ENCODE results near the gene PSMF1.
A peak's percentile ranks its signal among the peaks of the same experiment; 100 is the strongest.

Gene PSMF1

DNA sequence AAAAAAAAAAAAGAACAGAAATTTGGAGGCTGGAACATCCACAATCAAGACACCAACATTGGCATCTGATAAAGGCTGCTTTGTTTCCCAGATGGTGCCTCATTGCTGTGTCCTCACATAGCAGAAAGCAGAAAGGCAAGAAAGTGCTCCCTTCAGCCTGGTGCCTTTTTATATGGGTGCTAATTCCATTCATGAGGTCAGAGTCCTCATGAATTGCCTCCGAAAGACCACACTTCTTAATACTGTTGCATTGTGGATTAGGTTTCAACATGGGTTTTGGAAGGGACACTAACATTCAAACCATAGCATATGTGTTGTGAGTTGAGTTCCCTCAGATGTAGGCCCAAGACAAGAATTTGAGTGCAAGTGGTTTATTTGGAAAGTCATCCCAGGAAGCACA, 76.8 kb downstream of the PSMF1 start:
- DNase-seq = no peak

DNA sequence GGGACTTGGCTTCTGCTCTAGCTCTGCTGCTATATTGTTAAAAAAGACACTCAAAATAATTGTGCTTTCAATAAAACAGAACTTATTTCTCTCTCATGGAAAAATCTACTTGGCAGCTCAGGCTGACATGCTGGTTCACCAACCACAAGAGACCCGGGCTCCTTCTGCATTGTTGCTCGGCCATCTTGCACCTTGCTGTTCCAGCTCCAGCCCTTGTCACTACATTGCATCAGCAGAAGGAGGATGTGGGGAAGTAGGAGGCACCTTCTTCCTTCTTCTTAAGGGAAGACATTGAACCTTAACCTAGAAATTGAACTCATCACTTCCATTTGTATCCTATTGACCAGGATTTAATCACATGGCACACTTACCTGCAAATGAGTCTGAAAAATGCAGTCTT, 78.2 kb downstream of the PSMF1 start:
- DNase-seq = no peak

DNA sequence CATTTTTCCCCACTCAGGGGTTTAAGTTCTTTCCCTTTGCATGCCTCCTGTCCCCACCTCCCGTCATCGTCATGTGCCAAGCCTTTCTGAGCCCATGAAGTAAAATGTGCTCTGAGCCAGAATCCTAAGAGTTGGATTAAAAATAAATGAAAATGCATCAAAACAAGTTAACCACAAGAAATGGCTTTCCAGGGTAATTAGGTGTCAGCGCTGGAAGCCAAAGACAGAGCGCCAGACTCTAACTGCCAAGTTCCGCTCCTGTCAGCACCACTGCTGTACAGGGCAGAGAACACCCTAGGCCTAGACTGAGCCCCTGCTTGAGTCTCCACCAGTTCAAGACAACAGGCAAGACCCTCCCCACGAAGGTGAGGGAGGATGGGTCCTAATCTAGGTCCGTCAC, 79.4 kb downstream of the PSMF1 start:
- no peak for DNase-seq

DNA sequence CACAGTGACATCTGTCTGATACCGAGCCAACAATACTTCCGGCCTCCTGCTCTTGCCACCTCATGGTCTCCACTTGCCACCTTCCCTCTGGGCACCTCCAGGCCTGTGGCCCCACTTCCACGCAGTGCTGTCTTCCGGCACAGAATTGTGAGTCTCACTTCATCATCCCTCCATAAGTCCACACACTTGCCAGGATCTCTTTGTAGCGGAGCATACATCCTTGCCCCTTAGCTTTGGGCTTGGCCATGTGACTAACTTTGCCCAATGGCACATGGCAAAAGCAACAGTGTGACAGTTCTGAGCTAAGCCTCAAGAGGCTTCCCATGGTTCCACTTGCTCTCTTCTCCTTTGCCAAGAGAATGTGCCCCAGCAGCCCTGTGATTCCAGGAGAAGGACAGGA, 80.3 kb downstream of the PSMF1 start:
- no peak for DNase-seq

DNA sequence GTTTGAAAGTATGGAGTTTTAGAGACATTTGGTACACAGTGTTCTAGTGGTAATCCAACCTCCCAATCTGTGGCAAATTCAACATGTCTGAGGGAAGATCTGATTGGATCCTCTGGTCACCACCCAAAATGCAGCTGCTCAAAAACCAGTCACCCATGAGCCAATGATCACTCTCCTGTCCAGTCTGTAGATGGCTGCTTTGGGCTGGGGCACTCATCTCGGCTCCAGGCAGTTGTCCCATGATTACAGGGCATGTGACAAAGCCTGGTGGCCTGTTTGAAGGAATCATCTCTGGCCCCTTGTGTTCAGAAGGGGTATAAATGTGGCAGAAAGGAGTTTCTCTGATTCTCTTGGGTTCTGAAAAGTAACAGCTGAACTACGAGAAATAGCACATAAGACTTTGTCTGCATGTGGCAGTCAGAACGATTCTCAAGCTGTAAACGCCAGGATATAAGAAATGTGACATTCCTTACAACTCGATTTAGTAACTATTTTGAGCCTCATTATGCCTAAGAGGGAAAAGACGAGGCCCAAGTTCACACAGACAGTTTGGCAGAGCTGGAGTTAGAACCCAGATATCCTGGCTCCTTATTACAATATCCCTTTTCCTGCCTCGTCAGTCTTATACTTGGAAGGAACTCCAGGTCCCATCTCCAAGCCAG, 80.9 kb downstream of the PSMF1 start:
- no peak for DNase-seq

DNA sequence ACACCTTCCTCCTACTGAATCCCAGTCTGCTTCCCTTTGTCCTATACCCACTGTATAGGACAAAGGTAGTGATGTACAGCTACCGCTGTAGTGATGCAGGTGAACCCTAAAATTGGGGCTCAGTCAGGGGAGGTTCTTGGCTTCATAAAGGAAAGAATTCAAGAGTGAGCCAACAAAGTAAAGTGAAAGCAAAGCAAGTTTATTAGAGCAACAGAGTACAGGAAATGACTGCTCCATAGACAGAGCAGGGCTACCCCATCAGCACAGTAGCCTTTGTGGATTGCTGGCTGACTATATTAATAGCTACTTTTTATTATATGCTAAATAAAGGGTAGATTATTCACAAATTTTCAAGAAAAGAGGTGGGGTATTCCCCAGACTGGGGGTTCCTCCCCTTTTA, 81.6 kb downstream of the PSMF1 start:
- DNase-seq = no peak

DNA sequence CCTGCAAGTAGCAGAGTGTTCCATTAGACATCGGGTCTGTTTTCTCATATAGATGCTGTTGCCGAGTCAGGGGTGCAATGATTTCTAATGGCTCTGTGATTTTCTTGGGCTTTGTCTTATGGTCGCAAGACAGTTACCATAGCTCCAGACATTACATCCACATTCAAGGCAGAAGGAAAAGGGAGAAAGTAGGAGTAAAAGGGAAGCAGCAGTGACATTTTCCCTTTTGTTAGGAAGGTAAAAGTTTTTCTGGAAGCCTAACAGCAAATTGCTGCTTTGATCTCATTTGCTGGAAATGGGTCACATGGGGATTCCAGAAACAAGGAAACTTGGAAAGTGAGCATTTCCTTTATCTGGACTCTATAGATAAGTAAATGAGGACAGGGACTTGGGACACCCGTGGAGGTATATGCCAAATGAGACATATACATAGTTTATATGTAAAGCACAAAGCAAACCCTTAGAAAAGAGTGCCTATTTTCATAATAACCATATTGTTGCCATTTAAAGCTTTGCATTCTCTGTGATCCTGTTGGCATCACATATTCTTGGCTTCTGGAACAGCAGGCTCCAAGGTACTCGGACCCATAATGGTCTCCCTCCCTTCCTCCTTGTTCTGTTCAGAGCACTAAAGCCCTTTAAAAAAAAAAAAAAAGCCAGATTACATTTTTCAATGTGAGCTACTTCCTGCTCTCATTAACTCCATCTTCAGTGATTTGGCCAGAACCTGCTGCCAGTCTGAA, 84.5 kb downstream of the PSMF1 start, which contains the start of gene C20orf202:
TSS of gene C20orf202 (plus strand) at position 693 of the 743 bp plus-strand sequence. CDS start 132 bp downstream, outside the sequence.
- no peak for DNase-seq

DNA sequence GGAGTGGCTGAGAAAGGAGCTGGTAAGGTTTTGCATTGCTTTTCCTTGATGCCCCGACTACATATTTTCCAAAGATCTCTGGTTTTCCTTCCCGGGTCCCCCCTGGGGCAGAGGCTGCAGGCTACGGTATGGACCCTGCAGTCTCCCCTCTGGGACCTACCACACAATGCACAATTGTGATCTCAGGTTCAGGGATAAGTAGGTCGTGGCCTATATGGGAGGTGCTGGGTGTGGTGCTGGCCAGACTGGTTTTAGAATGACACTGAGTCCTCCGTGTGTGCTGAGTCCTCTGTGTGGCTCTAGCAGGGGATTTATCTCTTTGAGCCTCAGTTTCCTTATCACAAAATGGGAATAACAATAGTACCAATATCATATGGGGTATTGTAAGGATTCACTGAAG, 85.2 kb downstream of the PSMF1 start:
- DNase-seq = no peak

DNA sequence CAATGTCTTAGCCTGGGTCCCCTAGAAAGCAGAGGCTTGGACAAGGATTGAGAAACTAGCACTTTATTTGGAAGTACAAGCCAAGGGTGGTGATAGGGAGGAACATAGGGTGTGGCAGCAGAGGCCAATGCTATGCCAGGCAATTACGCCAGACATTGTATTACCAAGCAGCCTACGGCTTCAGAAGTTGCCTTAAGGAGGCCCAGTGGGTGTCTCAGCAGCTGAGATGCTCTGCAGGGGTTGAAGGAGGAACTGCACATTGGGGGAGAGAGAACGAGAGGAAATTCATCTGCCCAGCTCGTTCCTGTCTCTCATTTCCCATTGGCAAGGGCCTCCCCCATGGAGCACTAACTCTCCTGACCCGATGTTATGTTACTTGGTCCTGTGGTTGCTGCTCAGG, 85.7 kb downstream of the PSMF1 start:
- DNase-seq = no peak

DNA sequence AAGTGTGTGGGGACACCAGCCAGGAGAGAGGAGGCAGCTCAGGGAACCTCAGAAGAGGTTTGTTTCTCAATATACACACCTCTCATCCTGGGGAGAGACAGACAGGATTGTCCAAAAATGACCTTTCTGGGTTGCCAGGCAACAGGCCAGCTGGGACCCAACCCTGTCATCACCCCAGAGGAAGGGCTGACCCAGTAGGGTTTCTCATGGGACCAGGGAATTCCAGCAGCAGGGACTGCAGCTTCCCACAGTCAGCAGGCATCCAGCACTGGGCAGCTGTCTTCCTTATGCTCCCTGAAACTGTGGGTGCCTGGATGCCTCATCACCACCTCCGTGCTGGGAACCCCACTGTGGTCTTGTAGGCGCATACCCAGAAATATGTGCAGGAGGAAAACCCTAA, 86.2 kb downstream of the PSMF1 start:
- DNase-seq = no peak

DNA sequence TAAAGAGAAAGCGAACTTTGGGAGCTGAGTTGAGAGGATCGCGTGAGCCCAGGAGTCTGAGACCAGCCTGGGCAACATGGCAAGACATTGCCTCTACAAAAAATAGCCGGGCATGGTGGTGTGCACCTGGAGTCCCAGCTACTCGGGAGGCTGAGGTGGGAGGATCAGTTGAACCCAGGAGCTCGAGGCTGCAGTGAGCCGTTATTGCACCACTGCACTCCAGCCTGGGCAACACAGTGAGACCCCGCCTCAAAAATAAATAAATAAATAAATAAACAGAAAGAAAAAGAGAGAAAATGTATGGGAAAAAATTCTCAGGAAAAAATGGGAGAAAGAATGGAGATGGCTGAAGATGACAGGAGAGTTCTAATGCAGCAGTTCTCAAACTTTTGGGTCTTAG, 87.4 kb downstream of the PSMF1 start:
- no peak for DNase-seq

DNA sequence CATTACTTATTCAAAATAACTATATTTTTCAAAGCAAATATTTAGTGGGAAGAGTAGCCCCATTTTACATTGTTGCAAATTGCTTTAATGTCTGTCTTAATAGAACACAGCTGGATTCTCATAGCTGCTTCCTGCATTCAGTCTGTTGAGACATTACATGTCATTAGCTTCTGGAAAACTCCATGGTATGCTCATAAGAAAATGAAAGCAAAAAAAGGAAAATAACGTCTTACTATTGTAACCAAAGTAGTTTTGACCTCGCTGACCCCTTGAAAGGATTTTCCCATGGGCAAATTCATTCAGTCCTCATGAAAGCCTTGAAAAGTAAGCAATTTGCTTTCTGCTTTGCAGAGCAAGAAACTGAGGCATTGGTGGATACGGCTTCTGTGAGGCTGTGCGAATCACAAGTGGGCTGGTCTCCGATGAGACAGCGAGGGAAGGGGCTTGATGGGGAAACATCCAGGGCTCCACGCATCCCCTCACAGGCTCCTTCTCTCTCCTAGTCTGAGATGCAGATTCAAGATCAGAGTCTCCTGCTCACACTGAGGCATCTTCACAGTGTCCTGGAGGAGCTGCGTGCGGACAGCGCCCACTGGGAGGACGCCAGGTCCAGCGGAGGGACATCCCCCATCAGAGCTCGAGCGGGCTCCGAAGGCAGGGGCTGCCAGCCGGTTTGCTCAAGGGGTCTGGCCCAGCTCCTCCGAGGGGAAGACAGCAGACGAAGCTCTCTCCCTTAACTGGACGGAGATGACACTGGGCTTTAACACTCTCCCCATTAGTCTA, 88.2 kb downstream of the PSMF1 start:
- DNase-seq = no peak

DNA sequence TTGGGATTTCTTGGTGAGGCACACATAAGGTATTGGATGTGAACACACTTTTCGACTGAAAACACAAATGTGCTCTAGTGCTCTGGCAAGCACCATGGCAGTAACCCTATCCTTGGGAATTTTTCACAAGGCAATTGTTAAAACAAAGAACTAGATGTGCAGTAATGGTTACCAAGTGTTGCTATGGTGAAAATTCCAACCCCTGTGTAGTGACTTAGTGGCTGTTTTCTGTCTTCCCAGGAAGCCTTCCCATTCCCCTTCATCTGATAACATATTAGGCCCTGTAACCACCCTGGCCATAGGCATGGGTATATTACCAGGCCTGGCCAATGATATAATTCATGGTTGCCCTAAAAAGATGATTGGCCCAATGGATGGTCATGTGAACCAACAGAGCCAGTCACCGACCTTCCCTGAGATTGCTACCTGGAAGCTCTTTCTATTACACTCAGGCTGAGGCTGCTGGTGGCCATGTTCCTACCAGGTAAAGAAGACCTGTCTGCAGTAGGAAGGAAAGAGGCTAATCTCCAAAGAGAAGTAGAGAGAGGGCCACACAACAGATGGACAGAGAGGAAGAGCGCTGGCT, 89.0 kb downstream of the PSMF1 start:
- no peak for DNase-seq

DNA sequence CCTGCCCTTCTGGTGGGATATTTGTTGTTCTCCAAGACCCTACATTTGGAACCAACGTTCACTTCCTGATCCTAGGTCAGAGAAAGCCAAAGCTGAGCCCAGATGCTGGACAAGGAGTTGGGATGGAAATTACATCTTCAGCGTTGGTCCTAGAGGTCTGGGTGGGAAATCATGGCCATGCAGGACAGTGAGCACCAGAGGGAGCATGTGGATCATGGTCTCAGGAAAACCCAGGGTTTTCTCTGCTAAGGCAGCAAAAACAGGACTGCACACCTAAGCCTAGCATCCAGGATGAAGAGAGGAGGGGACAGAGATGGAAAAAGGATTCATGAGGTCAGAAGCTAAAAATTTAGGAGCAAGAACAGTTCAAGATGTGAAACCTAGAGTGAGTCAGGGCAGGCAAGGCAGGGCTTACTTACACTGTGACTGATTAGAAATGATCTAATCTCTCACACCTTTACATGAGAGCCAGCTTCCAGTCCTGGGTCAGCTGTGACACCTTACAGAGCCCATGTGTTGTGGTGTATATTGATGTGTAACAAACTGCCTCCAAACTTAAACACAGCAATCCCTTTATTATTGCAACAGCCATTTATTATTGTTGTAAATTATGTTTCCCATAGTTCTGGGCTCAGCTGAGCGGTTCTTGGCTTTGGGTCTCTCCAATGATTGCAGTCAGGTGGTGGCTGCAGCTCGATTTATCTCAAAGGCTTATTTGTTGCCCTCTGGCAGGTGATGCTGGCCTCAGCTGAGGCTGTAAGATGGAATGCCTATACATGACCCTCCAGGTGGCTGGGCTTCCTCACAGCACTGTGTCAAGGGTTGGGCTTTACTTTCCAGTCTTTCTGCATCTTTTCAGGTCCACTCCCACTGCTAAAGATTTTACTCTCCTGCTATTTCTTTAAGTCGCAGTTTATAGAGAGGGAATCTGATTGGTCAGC, 91.3 kb downstream of the PSMF1 start:
- DNase-seq = peak in 1 of 2 experiments; percentile 27

DNA sequence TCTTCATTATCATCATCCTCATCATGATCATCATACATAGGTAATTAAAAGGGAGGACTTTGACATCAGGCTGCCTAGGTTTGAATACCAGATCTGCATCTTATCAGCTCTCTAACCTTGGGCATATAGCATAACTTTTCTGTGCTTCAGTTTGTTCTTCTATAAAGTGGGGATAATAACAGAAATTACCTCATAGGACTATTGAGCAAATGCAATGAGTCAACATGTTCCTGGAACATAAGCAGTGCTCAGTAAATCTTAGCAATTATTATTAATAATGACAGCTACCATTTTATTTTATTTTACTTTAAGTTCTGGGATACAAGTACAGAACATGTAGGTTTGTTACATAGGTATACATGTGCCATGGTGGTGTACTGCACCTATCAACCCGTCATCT, 92.1 kb downstream of the PSMF1 start:
- DNase-seq = no peak

DNA sequence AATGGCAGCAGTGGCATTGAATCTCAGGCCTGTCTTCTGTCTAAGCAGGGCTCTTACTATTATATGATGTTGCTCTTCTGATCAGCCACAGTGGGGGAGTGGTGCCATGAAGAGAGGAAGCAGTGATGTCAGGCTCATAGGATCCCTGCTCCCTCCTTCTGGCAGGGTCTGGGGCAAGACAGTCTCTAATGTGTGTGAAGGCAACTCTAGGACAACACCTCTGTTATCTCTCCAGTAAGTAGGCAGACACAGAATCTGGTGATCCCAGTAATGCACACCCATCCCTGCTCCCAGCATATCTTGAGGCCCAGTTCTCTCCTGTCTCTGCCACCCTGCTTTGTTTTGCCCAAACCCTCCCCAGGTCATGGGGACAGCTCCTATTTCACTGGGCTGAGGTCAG, 93.6 kb downstream of the PSMF1 start:
- DNase-seq = no peak

DNA sequence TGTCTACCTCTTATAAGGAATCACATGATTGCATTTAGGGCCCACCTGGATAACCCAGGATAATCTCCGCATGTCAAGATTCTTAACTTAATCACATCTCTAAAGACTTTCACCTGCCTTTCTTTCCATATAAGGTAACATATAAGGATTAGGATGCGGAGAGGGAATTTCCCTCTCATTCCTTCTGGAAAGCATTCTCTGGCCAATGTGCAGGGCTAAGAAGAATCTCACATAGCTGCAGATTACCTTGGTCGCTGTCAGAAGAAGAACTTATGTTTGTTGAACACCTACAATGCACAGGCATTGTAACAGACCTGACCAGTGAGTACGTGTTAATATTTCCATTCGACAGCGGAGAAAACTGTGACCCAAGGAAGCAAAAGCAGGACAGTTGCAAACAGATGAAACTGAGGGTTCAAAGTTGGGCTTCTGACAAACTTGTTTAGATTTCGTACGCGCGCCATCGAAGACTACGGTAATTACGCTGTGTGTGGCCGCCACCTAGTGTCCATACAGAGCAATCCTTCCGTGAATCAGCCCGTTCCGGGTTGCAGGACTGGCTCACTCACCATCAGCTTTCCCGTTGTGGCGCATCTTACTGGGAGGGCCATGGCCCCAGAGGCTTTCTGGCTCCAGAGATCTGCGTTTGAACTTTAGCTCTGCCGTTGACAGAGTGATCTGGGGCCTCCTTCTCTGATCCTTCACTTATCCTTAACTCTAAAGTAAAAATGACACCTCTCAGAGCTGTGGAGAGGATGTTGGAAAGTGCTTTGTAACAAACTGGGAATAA, 94.4 kb downstream of the PSMF1 start:
- peak; percentile 41 to 79 for DNase-seq

DNA sequence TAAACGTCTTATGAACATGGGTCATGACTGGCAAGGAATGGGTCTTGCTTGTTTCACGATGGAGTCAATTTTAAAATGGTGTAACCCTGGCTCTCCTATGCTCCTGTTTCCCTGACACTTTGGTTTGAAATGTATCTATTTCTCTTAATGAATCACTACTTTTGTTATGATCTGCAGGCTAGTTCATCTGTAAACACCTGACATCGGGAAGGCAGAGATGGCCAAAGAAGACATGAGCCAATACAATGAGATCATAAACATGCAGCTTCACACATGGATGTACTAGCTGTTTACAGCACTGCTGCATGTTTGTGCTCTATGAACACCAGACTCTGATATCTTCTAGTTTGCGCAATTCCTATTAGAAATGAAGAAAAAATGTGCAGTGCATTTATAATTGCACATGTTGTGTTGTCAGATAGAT, 96.4 kb downstream of the PSMF1 start:
- no peak for DNase-seq

DNA sequence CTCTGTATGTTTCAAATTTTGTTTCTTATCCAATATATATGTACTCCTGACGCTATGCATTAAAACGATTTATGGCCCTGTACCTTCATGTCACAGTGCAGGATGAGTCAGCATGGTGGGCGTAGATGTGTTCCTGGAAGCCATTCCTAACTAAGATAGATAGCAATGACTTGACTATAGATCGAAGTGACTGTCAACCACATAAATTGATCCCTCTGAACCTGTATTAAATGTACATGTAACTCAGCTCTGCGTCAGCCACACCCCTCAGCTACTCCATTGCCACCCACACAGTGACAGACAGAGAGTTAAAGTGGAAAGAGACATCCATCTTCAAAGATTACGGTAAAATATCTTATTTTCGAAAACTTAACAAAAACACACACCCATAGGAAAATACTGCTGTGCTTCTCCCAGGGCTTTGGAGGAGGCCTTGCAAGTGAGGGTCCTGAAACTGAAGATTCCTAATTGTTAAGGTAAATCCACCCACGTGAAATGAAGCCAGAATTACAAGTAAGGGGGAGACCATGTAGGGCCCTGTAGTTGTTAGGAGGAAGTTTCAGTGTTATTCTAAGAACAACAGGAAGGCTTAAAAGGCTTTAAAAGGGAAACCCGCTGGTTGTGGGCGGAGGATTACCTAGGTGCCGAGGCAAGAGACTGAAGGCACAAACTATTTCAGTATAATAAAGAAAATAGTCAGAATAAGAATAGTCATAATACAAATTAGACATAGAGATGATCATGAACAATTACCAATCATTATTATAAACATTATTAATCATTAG, 97.2 kb downstream of the PSMF1 start:
- no peak for DNase-seq

Measured in SW 1271 (cell line).